Lower leg skin (tissue), 4 donors: ENCODE results near the gene CYP2D6. TPM values are rescaled to one million over a fixed set of nuclear protein-coding genes. Genes with fewer than 3 reads are reported as not detected.

ENCODE experiments used
- DNase-seq, 2 donors: peaks; one replicate each; pipeline ENCODE4 v3.0.0-alpha.2; 2019; ENCODE audit warnings: low spot score in 2 of 2
- H3K4me3 ChIP-seq: fragments of 200-600 bp; sonication (generic); 2 replicates; pipeline ENCODE4 v1.5.1; 2017; ENCODE audit warnings: mild to moderate bottlenecking, low read depth; ENCODE audit not compliant: poor library complexity, severe bottlenecking
- POLR2A ChIP-seq, 2 donors: fragments of 450-650 bp; IDR thresholded peaks; one replicate each; pipeline ENCODE4 v1.6.1; 2016 to 2017; ENCODE audit warnings: antibody characterized with exemption in 2 of 2, mild to moderate bottlenecking in 1 of 2, moderate library complexity in 1 of 2
- WGBS, 2 donors: methylation state at CpG; one replicate each; pipeline ENCODE4 v1.1.5; 2018; 5-methylcytosine and 5-hydroxymethylcytosine counted together
- intact Hi-C: fragments of 100-400 bp; cut with DNase I; formaldehyde crosslinking; loops from one replicate; pipeline ENCODE4 v1.15.0; 2023; ENCODE audit warnings: low total_unique reads
- total RNA-seq, 4 donors: library from RNA; depleted of rRNA; stranded (reverse); fragments of >200 nt; gene quantifications; one replicate each; pipeline ENCODE4 v1.1.0, GENCODE V29; 2016
- TF ChIP-seq, protein P1 (sequence below), 3 donors: fragments of 450-650 bp; IDR thresholded peaks; one replicate each; pipeline ENCODE4 v1.5.1; 2016; ENCODE audit warnings: antibody characterized with exemption in 3 of 3, mild to moderate bottlenecking in 3 of 3, moderate library complexity in 2 of 3

CYP2D6 gene
- total RNA-seq, 4 donors from 2014 or later, result 0.61 to 1.4 (median 0.97) TPM

DNA sequence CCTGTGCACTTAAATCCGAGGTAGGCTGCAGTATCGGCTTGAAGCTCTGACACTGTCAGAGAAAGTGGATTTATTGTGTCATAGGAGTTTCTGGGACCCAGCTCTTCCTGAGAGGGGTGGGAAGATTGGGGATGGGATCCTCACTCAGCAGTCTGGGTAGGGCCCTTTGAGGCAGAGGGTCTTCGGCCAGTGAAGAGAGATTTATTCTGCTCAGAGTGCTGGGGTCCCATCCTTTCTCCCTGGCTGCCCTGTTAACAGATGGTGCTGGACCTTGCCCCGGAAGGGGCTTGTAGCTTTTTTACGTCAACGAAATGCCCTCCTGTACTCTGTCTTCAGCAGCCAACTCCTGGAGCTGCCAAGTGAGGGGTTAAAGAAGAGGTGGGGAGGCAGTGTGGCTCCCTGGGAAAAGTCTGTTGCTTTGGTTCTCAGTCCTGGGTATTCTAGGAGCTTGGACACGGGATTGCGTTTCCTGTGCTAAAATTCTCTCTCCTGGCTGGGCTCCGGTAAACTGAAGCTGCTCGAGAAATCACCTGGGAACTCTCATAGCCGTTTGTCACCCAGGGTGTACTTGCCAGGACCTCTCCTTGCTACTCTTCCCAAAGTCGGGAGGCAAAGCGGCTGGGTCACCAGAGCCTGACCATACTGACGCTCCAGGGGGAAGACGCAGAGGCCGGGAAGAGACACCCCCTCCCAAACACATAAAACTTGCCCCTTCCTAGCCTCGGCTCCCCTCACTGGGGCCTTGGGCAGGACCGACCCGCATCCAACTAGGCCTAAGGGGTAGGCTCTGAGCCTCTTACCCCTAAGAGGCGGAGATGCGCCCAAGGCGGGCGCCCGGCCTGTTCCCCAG, 51.9 kb downstream of the CYP2D6 start:
- TF ChIP-seq POLR2A (IDR thresholded peaks at IDR 0.05), result no peak
- TF ChIP-seq, protein P1, sequence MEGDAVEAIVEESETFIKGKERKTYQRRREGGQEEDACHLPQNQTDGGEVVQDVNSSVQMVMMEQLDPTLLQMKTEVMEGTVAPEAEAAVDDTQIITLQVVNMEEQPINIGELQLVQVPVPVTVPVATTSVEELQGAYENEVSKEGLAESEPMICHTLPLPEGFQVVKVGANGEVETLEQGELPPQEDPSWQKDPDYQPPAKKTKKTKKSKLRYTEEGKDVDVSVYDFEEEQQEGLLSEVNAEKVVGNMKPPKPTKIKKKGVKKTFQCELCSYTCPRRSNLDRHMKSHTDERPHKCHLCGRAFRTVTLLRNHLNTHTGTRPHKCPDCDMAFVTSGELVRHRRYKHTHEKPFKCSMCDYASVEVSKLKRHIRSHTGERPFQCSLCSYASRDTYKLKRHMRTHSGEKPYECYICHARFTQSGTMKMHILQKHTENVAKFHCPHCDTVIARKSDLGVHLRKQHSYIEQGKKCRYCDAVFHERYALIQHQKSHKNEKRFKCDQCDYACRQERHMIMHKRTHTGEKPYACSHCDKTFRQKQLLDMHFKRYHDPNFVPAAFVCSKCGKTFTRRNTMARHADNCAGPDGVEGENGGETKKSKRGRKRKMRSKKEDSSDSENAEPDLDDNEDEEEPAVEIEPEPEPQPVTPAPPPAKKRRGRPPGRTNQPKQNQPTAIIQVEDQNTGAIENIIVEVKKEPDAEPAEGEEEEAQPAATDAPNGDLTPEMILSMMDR (IDR thresholded peaks at IDR 0.05), result no peak
- peak in 1 of 2 donors; percentile 88 for DNase-seq
- no peak overlapping the region for H3K4me3 ChIP-seq
- intact Hi-C loops, result no loop called here
- WGBS, 2 donors, result 28 to 29% methylated on average over 24 of the region's 24 CpGs

DNA sequence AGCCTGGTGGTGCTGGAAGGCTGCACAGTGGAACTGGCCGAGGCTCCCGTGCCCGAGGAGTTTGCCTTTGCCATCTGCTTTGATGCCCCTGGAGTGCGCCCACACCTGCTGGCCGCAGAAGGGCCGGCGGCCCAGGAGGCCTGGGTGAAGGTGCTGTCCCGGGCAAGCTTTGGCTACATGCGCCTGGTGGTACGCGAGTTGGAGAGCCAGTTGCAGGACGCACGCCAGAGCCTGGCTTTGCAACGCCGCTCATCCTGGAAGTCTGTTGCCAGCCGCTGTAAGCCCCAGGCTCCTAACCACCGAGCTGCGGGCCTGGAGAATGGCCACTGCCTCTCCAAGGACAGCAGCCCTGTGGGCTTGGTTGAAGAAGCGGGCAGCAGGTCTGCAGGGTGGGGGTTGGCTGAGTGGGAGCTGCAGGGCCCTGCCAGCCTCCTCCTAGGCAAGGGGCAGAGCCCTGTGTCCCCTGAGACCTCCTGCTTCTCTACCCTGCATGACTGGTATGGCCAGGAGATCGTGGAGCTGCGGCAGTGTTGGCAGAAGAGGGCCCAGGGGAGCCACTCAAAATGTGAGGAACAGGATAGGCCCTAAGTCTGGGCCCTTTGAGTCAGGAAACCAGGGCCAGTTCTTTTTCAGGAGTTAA, 53.0 kb downstream of the CYP2D6 start:
- DNase-seq, result peak in 1 of 2 donors; percentile 86
- H3K4me3 ChIP-seq, result no peak overlapping the region
- intact Hi-C loops, result no loop called here
- WGBS, 2 donors, result 89 to 90% methylated on average over 14 to 16 of the region's 21 CpGs
- TF ChIP-seq POLR2A (IDR thresholded peaks at IDR 0.05), result no peak
- TF ChIP-seq, protein P1 (IDR thresholded peaks at IDR 0.05), result no peak

DNA sequence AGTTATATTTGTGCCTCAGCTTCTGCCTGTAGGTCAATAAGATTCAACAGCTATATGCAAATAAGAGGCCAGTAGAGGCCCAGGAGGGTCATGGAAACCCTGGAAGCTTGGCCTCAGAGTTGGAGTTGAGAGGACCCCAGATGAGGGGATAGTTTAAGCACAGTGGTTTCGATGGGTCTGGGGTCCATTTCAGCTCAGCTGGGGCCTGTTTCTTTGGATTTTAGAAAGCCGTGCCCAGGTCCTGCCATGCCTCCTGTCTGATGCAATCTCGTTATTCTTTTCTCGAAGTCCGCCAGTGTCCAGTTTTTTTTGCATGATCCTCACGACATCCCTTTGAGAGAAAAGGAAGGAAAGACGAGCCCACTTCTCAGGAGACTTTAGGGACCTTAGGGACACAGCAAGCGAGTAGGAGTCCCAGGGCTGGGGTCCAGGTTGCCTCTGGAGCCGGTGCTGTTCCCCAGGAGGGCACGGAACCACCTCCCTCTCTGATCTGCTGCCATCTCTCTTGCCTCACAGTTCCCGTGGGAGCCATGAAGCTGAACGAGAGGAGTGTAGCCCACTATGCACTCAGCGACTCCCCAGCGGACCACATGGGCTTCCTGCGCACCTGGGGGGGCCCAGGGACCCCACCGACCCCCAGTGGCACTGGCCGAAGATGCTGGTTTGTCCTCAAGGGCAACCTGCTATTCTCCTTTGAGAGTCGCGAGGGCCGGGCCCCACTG, 53.7 kb downstream of the CYP2D6 start:
- no peak overlapping the region for H3K4me3 ChIP-seq
- peak in 1 of 2 donors; percentile 76 for DNase-seq
- 89 to 92% methylated on average over 14 to 17 of the region's 20 CpGs for WGBS, 2 donors
- TF ChIP-seq, protein P1 (IDR thresholded peaks at IDR 0.05), result no peak
- no peak for TF ChIP-seq POLR2A (IDR thresholded peaks at IDR 0.05)
- intact Hi-C loops, result no loop called here

Other genes with a start within 250 kb of the CYP2D6 start
- gene SHISA8, start 215.7 kb downstream of the CYP2D6 start, total RNA-seq, result 1 to 10 TPM in 2 of 4 donors, under 1 TPM in 2; 0.46 to 2.0 (median 1.0) TPM
- 1 to 10 TPM; 1.6 to 2.9 (median 1.7) TPM for gene TNFRSF13C, start 204.0 kb downstream of the CYP2D6 start, total RNA-seq
- gene CENPM, start 183.7 kb downstream of the CYP2D6 start, total RNA-seq, result 10 to 100 TPM in 2 of 4 donors, 1 to 10 TPM in 2; 5.9 to 20.2 (median 9.1) TPM
- 1 to 10 TPM in 2 of 4 donors, under 1 TPM in 2; 0.76 to 1.2 (median 0.96) TPM for gene SEPTIN3, start 161.4 kb downstream of the CYP2D6 start, total RNA-seq
- 1 to 10 TPM; 1.4 to 2.0 (median 1.8) TPM for gene WBP2NL, start 132.0 kb downstream of the CYP2D6 start, total RNA-seq
- 10 to 100 TPM; 13.1 to 26.2 (median 17.3) TPM for gene NAGA, start 60.0 kb downstream of the CYP2D6 start, total RNA-seq
- gene PHETA2, start 56.6 kb downstream of the CYP2D6 start, total RNA-seq, result 10 to 100 TPM in 2 of 4 donors, 1 to 10 TPM in 2; 4.1 to 13.0 (median 11.3) TPM
- gene SMDT1, start 51.1 kb downstream of the CYP2D6 start, total RNA-seq, result 10 to 100 TPM; 11.2 to 21.9 (median 12.6) TPM
- gene NDUFA6, start 40.0 kb downstream of the CYP2D6 start, total RNA-seq, result 10 to 100 TPM; 48.8 to 74.7 (median 58.4) TPM
- gene TCF20, start 139.8 kb upstream of the CYP2D6 start, total RNA-seq, result 10 to 100 TPM; 51.1 to 62.3 (median 58.4) TPM